K562 (cell line): ENCODE measurements around the gene EXTL1. TPM values are rescaled to one million over a fixed set of nuclear protein-coding genes. Genes with fewer than 3 reads are reported as not detected.

Experiments used
- BRF2 ChIP-seq: IDR thresholded peaks from 3 replicates; pipeline ENCODE4 v1.6.1; 2011; ENCODE audit warnings: borderline replicate concordance, mild to moderate bottlenecking; ENCODE audit not compliant: insufficient read length, insufficient read depth
- DLX4 ChIP-seq: fragments of 250-450 bp; sonication (Bioruptor Pico); IDR thresholded peaks from 2 replicates; pipeline ENCODE4 v1.6.1; 2021; ENCODE audit warnings: mild to moderate bottlenecking
- FOS ChIP-seq: IDR thresholded peaks from 3 replicates; pipeline ENCODE4 v1.6.1; 2011; ENCODE audit not compliant: insufficient read length; ENCODE audit errors: extremely low read depth
- HDAC2 ChIP-seq: fragments of 450-650 bp; IDR thresholded peaks from 2 replicates; pipeline ENCODE4 v1.6.1; 2016; ENCODE audit warnings: mild to moderate bottlenecking
- MAZ ChIP-seq, 2 experiments: fragments of 450-650 bp in 1 of 2; sonication (generic) in 1 of 2; formaldehyde crosslinking; IDR thresholded peaks in 1 of 2; conservative IDR thresholded peaks in 1 of 2; 2 replicates each; pipeline versions ENCODE4 v1.4.0 to v1.5.0; 2020; ENCODE audit warnings: mild to moderate bottlenecking in 1 of 2, missing genetic modification reagents in 1 of 2
- MCM3 ChIP-seq: fragments of 450-650 bp; IDR thresholded peaks from 2 replicates; pipeline ENCODE4 v1.6.1; 2016
- PHF21A ChIP-seq: fragments of 450-650 bp; IDR thresholded peaks from 2 replicates; pipeline ENCODE4 v1.6.1; 2017; ENCODE audit warnings: low read depth, borderline replicate concordance
- PKNOX1 ChIP-seq: fragments of 450-650 bp; IDR thresholded peaks from 2 replicates; pipeline ENCODE4 v1.6.1; 2016
- RBM22 ChIP-seq: fragments of 200-400 bp; formaldehyde crosslinking; IDR thresholded peaks from 2 replicates; pipeline ENCODE4 v1.6.1; 2018; ENCODE audit warnings: low read length, low read depth; ENCODE audit not compliant: poor library complexity, severe bottlenecking
- RBM39 ChIP-seq: fragments of 200-400 bp; formaldehyde crosslinking; optimal IDR thresholded peaks from 2 replicates; pipeline ENCODE3; 2018; ENCODE audit warnings: low read depth, low read length
- SMARCA4 ChIP-seq: fragments of 450-650 bp; IDR thresholded peaks from 2 replicates; pipeline ENCODE4 v1.6.1; 2016
- SMARCA5 ChIP-seq: fragments of 450-650 bp; IDR thresholded peaks from 2 replicates; pipeline ENCODE4 v1.6.1; 2016
- SMARCC2 ChIP-seq: fragments of 450-650 bp; IDR thresholded peaks from 2 replicates; pipeline ENCODE4 v1.6.1; 2017; ENCODE audit warnings: antibody characterized with exemption, moderate library complexity, mild to moderate bottlenecking, low read depth
- TCF7 ChIP-seq: sonication (generic); IDR thresholded peaks from 2 replicates; pipeline ENCODE4 v1.6.1; 2016; ENCODE audit warnings: antibody characterized with exemption, borderline replicate concordance
- UBTF ChIP-seq, 2 experiments: IDR thresholded peaks; 2 replicates each; pipeline ENCODE4 v1.6.1; 2012; ENCODE audit warnings: improper control_type of control experiment in 2 of 2, low read depth in 2 of 2, low read length in 2 of 2, borderline replicate concordance in 1 of 2
- ZBTB33 ChIP-seq: sonication (generic); formaldehyde crosslinking; IDR thresholded peaks from 2 replicates; pipeline ENCODE4 v1.8.1; 2023; ENCODE audit warnings: mild to moderate bottlenecking, missing genetic modification reagents
- ZNF274 ChIP-seq: IDR thresholded peaks from 2 replicates; pipeline ENCODE4 v1.6.1; 2011; ENCODE audit warnings: low read depth, mild to moderate bottlenecking, low read length, moderate library complexity, borderline replicate concordance
- ZNF384 ChIP-seq: IDR thresholded peaks from 2 replicates; pipeline ENCODE4 v1.6.1; 2012; ENCODE audit warnings: low read depth, low read length, improper control_type of control experiment
- ZNF431 ChIP-seq: sonication (generic); formaldehyde crosslinking; IDR thresholded peaks from 2 replicates; pipeline ENCODE4 v1.8.0; 2022; ENCODE audit warnings: mild to moderate bottlenecking, missing genetic modification reagents
- polyA plus RNA-seq, 8 experiments: library from polyadenylated mRNA; depleted of rRNA in 4 of 8; stranded (reverse) in 5 of 8; unstranded in 3 of 8; fragments of >200 nt; fragmentation: Nextera tagmentation in 2 of 8; fragmentation: Illumina TruSeq in 1 of 8; extraction: Ambion mirVana in 2 of 8; extraction: Trizol in 1 of 8; gene quantifications; 2 replicates each; pipeline versions ENCODE4 v1.2.1 to v1.2.3, GENCODE V29; 2011 to 2014; ENCODE audit warnings: inconsistent platforms in 1 of 8, missing spikeins in 1 of 8
- total RNA-seq, 7 experiments: library from RNA; depleted of rRNA in 6 of 7; stranded (reverse); fragments of >200 nt in 6 of 7; fragmentation: Illumina TruSeq in 2 of 7; extraction: Trizol in 2 of 7; gene quantifications; 2 replicates each; pipeline versions ENCODE4 v1.2.1 to v1.2.3, GENCODE V29; 2011 to 2021; ENCODE audit warnings: low replicate concordance in 1 of 7

The EXTL1 gene
- total and polyA plus RNA-seq, 9 of the 15 experiments (the other 6 are each of a cell fraction or from before 2014, with no cell fraction given) = 0.04 to 0.23 (median 0.08) TPM; not detected in 3

- TF ChIP-seq DLX4 (no peak), SMARCC2 (no peak), RBM39 (no peak), MAZ (CRISPR knock-in tag; conservative IDR thresholded peaks at IDR 0.05 in 1 of 2, IDR thresholded peaks at IDR 0.05 in 1 of 2) (peak; percentile 65 to 98), PHF21A (no peak), ZNF431 (CRISPR knock-in tag) (no peak), FOS (no peak), ZNF274 (no peak), PKNOX1 (peak; percentile 58), RBM22 (no peak), BRF2 (no peak), SMARCA5 (0 out of 2 replicates have a peak, but pooled peaks have one; percentile 24), UBTF (IDR thresholded peaks at IDR 0.05; ENCODE audit: borderline replicate concordance in 1 of 2, low read depth in 2 of 2, low read length in 2 of 2) (no peak), ZNF384 (peak; percentile 28), SMARCA4 (0 out of 2 replicates have a peak, but pooled peaks have one; percentile 24), MCM3 (no peak), TCF7 (no peak), HDAC2 (no peak), ZBTB33 (CRISPR knock-in tag) (no peak)
These were observed 6.3 kb downstream of the EXTL1 start (continued) for GRCh38 chr1:26027716-26028489.
